ENCODE results near the gene ELF5. TPM values are rescaled to one million over a fixed set of nuclear protein-coding genes. Genes with fewer than 3 reads are reported as not detected.

Gene ELF5
- total and polyA plus RNA-seq, 2 donors (not counting 3 experiments of a cell fraction or from before 2014, with no cell fraction given) = not detected

- FAIRE-seq = no peak
- Histone ChIP-seq H2AFZ (ENCODE audit: low read depth, low read length) (no peak overlapping the region), H3K9me3 (replicated peaks; ENCODE audit: control insufficient read depth, insufficient read depth, low read length) (no peaks in the 10 kb centered on the region), H3K4me2 (ENCODE audit: insufficient read depth, low read length) (no peak overlapping the region), H4K20me1 (replicated peaks; ENCODE audit: control insufficient read depth, extremely low read depth, insufficient read depth, low read length) (no peaks in the 10 kb centered on the region), H3K4me3 (replicated peaks in 1 of 3; ENCODE audit: insufficient read depth in 1 of 3, low read depth in 1 of 3, low read length in 3 of 3) (no peak overlapping the region), H3K36me3 (ENCODE audit: control insufficient read depth in 2 of 2, extremely low read depth in 1 of 2, insufficient read depth in 2 of 2, low read length in 2 of 2) (no peaks in the 10 kb centered on the region), H3K27me3 (ENCODE audit: control insufficient read depth in 2 of 2, insufficient read depth in 2 of 2, low read length in 2 of 2) (no peaks in the 10 kb centered on the region), H3K9me1 (replicated peaks; ENCODE audit: control insufficient read depth, extremely low read depth, insufficient read depth, low read length) (no peaks in the 10 kb centered on the region), H3K4me1 (ENCODE audit: control insufficient read depth, extremely low read depth, insufficient read depth, low read length) (peaks cover 9% of the 10 kb centered on the region), H3K27ac (ENCODE audit: insufficient read depth, low read depth, low read length) (no peak overlapping the region), H3K9ac (replicated peaks; ENCODE audit: extremely low read depth, insufficient read depth, low read length) (no peak overlapping the region), H3K79me2 (ENCODE audit: control insufficient read depth, insufficient read depth, low read length) (peaks cover 4% of the 10 kb centered on the region)
- intact Hi-C loops (cut with micrococcal nuclease) = no loop called here
- BruUV-seq (replicated peaks) = no TSS peak
- TF ChIP-seq GATA2 (IDR thresholded peaks at IDR 0.05; ENCODE audit: insufficient read depth, insufficient read length, low read depth, low read length) = no peak
- TF ChIP-seq MYC (IDR thresholded peaks at IDR 0.05; ENCODE audit: low read depth, low read length) = no peak
- no peak for TF ChIP-seq EZH2 (IDR thresholded peaks at IDR 0.05; ENCODE audit: borderline replicate concordance, low read depth, low read length, severe bottlenecking)
- no peak for TF ChIP-seq FOS (IDR thresholded peaks at IDR 0.05; ENCODE audit: borderline replicate concordance, insufficient read depth, low read length)
- no peak for TF ChIP-seq POLR2A (IDR thresholded peaks at IDR 0.05; ENCODE audit: low read depth, low read length)
- no peak for TF ChIP-seq POLR2AphosphoS5 (IDR thresholded peaks at IDR 0.05; ENCODE audit: insufficient read depth, low read depth, low read length)
- dilution Hi-C loops (cut with MboI; ENCODE audit: extremely low pct_ligation_motif_present, low sequenced_read_pairs) = no loop called here
- CTCF ChIA-PET = interaction anchor here (1.0 kb wide), 1 partner anchor 11 kb away, joined by 3 read pairs; no protein-coding TSS in a partner anchor
- DNase-seq (ENCODE audit: low read depth, low spot score) = no peak
- POLR2A ChIA-PET = no interaction called here
Observed at GRCh38 chr11:34441814-34442213, 71.8 kb downstream of the ELF5 start.

DNA sequence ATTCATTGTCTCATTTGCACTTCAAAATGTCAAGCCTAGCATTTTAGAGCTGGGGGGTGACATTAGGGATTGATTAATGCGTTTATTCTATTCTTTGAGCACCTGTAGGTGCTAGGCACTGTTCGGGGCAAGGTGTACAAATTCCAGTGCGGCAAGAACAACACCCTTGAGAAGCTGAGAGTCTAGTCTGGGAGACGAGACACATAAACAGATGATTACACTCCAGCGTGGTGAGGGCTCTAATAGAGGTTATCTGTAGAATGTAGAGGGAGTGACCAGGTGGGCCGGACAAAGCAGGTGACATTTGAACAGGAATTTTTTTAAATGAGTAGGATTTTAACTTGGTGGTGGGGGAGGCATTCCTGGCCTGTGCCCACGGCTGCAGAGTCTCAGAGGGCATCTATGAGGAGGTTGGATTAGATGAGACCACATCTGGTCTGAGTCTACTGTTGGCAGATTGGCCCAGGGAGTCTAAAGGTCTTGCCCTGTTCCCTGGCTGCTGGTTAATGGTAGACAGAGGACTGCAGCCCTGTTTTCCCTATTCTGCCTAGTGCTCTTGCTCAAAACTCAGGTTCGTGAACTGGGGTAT lies 73.9 kb downstream of the ELF5 start:
- H3K36me3 ChIP-seq (ENCODE audit: control insufficient read depth in 2 of 2, extremely low read depth in 1 of 2, insufficient read depth in 2 of 2, low read length in 2 of 2) = no peaks in the 10 kb centered on the region
- H3K27me3 ChIP-seq (ENCODE audit: control insufficient read depth in 2 of 2, insufficient read depth in 2 of 2, low read length in 2 of 2) = no peaks in the 10 kb centered on the region
- FAIRE-seq (no peak), DNase-seq (ENCODE audit: low read depth, low spot score) (no peak)
- peaks cover 4% of the 10 kb centered on the region for H3K79me2 ChIP-seq (ENCODE audit: control insufficient read depth, insufficient read depth, low read length)
- dilution Hi-C loops (cut with MboI; ENCODE audit: extremely low pct_ligation_motif_present, low sequenced_read_pairs) = no loop called here
- intact Hi-C loops (cut with micrococcal nuclease) = loop anchor here (2.0 kb wide), 1 partner anchor 81 kb away; the partner anchor contains the start of gene ABTB2
- no peaks in the 10 kb centered on the region for H3K9me3 ChIP-seq (replicated peaks; ENCODE audit: control insufficient read depth, insufficient read depth, low read length)
- CTCF ChIA-PET = no interaction called here
- no peak overlapping the region for H3K9ac ChIP-seq (replicated peaks; ENCODE audit: extremely low read depth, insufficient read depth, low read length)
- no TSS peak for BruUV-seq (replicated peaks)
- peak overlapping the region; percentile 59 to 81 (median 64) for H3K4me3 ChIP-seq (replicated peaks in 1 of 3; ENCODE audit: insufficient read depth in 1 of 3, low read depth in 1 of 3, low read length in 3 of 3)
- POLR2A ChIA-PET = no interaction called here
- peak overlapping the region; percentile 78 for H2AFZ ChIP-seq (ENCODE audit: low read depth, low read length)
- H4K20me1 ChIP-seq (replicated peaks; ENCODE audit: control insufficient read depth, extremely low read depth, insufficient read depth, low read length) = no peaks in the 10 kb centered on the region
- H3K4me2 ChIP-seq (ENCODE audit: insufficient read depth, low read length) = peak overlapping the region; percentile 72
- H3K27ac ChIP-seq (ENCODE audit: insufficient read depth, low read depth, low read length) = no peak overlapping the region
- H3K4me1 ChIP-seq (ENCODE audit: control insufficient read depth, extremely low read depth, insufficient read depth, low read length) = peaks cover 9% of the 10 kb centered on the region
- H3K9me1 ChIP-seq (replicated peaks; ENCODE audit: control insufficient read depth, extremely low read depth, insufficient read depth, low read length) = no peaks in the 10 kb centered on the region
- no peak for TF ChIP-seq POLR2AphosphoS5 (IDR thresholded peaks at IDR 0.05; ENCODE audit: insufficient read depth, low read depth, low read length)

Data from endothelial cell of umbilical vein (primary cell).